HG02678 (cell line): ENCODE measurements around the gene TAP2.
"Not testable (repeated sequence)": the region's sequence is repeated elsewhere in the genome, so short reads cannot be mapped to it uniquely, and the experiment has no call there.

ENCODE experiments used
- ATAC-seq: cut with Tn5 transposase; IDR thresholded peaks from one replicate; pipeline ENCODE4 v1.9.1; 2021; ENCODE audit warnings: mild to moderate bottlenecking, moderate library complexity; ENCODE audit not compliant: unreplicated experiment

TAP2 gene

GRCh38 chr6:32838114-32838958 lies at the start of gene TAP2:
TSS of gene TAP2 (minus strand) at chr6:32838739. CDS start at chr6:32838233, 506 bp downstream.
- peak; percentile 79 for ATAC-seq

DNA sequence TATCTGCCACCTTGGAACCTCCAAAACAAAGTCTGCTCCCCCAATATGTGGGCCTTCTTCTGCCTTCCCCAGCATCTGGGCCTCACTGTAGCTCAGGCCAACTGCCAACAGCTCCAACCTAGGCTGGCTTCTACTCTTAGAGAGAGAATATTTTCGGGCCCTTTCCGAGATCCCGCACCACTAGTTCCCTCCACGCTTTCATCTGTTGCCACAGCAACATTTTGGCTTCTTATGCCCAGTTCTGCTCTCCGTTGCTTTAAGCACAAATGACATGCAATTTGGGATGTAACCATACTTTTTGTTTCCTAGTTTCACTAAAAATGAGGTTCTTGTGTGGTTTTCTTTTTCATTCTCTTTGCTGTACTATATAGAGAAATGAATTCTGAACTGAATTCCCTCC lies 49.1 kb upstream of the TAP2 start:
- ATAC-seq: no peak

- no peak for ATAC-seq
Measured at GRCh38 chr6:32886681-32887383, 48.3 kb upstream of the TAP2 start.

DNA sequence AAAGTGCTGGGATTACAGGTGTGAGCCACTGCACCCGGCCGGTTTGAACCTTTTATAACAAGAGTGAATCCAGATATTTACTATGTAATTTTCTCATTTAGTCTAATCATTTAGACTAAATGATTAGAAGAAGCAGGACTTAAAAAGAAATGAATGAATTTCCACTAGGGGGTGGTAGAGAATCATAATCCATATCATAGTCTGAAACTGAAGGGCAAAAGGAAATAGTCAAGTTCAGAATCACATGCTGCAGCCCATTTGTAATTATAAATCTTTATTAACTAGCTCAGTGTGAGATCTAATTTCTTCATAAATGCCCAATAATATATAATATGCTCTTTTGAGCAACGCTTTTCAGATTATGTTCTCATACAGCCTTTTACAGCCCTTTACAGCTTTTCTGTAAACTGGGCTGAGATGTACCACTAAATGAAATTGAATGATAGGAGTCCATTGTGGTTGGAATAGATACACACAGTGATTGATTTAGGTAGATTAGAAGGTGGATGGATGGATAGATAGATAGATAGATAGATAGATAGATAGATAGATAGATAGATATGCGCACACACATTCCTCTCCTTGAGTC lies 47.3 kb upstream of the TAP2 start:
- ATAC-seq: no peak

DNA sequence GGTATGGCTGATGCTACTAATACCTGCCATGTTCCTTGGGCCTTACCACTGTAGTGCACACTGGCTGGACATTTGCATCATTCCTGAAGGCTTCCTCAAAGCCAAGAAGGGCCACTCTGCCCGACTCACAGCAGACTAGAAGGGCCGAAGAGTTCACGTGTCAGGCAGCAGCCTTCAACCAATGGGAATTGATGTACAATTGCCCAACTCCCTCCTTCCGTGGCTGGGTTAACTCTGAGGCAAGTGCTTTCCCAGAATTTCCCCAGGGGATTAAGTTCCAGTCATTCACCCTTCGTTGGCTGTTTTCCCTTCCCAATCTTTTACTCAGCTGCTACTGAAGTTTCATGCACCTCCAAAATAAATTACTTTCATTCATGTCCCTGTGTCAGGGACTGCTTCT lies 45.2 kb upstream of the TAP2 start:
- no peak for ATAC-seq

GRCh38 chr6:32882879-32883250 lies 44.3 kb upstream of the TAP2 start:
- ATAC-seq: no peak

DNA sequence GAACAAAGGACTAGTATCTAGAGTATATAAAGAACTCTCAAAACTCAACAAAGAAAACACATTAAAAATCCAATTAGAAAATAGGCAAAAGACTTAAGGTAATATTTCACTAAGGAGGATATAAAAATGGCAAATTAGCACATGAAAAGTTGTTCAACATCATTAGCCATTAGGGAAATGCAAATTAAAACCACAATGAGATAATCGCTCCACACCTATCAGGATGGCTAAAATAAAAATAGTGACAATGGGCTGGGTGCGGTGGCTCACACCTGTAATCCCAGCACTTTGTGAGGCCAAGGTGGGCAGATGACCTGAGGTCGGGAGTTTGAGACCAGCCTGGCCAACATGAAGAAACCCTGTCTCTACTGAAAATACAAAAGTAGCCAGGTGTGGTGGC lies 42.4 kb upstream of the TAP2 start:
- ATAC-seq: not testable (repeated sequence)

GRCh38 chr6:32879691-32880090 lies 41.2 kb upstream of the TAP2 start:
- no peak for ATAC-seq

- no peak for ATAC-seq
Measured at GRCh38 chr6:32876603-32877002, 38.1 kb upstream of the TAP2 start.

GRCh38 chr6:32873947-32874346 lies 35.4 kb upstream of the TAP2 start:
- ATAC-seq: not testable (repeated sequence)

DNA sequence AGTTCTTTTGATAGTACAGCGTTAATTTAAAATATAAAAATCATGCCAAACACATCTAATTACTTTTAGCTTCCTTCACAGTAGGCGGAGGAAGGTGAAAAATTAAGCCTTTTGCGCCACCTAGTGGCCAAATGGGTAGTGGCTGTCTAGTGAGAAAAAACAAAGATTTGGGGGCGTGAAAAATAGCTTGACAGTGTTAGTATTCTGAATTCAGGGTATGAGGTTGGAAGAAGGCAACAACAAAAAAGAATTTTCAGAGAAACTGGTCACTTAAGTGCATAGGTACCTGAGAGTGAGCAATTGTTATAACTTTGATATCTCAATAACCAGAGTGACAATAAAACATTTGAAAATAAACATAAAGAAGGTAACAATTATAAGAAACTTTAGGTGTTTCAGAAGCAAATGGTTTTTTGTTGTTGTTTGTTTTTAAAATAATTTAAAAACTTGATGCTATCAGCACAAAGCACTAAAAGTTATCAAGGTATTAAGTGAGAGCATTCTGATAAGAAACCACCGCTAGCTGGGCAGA lies 29.8 kb upstream of the TAP2 start:
- ATAC-seq: no peak

GRCh38 chr6:32867554-32868256 lies 29.2 kb upstream of the TAP2 start:
- ATAC-seq: no peak

DNA sequence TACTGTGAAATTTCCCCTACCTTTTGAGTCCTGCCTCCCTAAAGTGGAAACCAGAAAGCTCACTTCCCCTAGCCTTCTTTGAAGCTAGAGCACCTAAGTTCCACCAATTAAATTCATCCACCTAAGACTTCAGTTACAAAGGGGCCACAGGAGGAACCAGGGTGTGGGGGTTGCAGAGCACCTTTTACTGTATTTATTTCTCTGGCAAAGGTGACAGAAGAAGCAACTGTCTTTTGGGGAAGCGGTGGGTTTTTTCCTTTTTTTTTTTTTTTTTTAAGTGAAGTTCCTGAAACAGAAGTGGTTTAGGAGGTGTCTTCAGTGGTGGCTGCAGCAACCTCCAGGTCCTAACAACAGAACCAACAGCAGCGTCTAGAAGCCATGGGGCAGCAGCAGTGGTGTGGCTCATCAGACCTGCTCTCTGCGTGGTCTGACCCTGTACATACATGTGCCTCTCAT lies 28.5 kb upstream of the TAP2 start:
- no peak for ATAC-seq

DNA sequence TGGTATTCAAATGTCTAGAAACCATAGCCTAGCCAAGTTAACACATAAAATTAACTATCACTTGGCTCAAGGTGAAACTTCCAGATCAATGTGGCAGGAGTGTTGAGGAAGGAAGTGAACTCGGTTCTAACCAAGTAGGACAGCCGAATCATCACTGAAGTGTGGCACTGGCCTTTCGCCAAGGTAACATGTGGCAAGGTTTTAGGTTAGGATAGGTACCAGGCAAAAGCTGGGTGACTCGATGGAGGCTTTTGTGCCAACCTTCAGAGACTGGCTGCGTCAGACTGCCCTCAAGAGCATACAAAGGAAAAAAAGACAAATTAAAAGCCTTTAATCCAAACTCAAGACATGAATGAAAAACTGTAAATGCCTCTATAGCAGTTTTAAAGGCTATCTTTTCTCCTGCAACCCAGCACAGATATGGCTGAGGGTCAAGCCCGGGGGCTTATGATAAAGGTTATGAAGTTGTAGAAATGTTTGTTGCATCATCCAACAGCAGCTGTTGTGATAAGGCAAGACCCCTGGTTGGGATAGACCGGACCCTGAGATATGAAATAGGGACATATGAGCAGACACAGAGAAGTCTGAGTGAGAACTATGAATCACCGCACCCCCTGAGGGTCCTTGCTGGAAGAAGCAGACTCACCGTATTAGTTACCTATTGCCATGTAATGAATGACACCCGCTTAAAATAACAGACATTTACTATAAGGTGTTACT lies 27.3 kb upstream of the TAP2 start:
- ATAC-seq: no peak

- ATAC-seq: no peak
Measured at GRCh38 chr6:32862725-32863124, 24.2 kb upstream of the TAP2 start.

- ATAC-seq: no peak
Measured at GRCh38 chr6:32860674-32861073, 22.1 kb upstream of the TAP2 start.

- ATAC-seq: no peak
Measured at GRCh38 chr6:32858194-32858593, 19.7 kb upstream of the TAP2 start.

DNA sequence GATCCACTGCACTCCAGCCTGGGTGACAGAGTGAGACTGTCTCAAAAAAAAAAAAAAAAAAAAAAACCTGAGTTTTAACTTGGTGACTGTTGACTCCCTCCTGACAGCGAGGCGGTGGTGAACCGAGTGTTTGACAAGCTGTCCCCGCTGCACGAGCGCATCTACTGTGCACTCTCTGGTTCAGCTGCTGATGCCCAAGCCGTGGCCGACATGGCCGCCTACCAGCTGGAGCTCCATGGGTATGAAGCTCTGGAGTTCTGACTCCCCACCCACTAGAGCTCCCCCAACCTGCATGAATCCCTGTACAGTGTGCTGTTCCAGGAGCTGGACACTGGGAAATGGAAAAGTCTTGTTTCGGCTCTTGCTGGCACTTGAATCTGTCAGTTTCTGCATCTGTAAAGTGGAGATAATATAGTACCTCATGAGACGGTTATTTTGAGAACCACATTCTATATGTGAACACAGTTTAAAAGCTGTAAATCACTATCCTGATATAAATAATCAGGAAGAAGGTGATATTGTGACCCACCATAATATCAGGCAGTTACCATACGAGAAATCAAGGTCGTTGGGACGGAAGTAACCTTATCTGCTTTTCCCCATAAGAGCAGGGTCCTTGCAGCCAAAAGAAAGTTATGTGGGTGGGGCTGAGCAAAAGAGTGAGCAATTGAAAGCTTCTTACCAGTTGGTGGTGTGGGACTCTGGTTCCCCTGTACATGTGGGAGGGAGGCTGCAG lies 18.8 kb upstream of the TAP2 start:
- ATAC-seq: no peak

- no peak for ATAC-seq
Measured at GRCh38 chr6:32855467-32856174, 17.1 kb upstream of the TAP2 start.
